ENCODE data around the gene TMEM184C. TPM values are rescaled to one million over a fixed set of nuclear protein-coding genes. Genes with fewer than 3 reads are reported as not detected.

TMEM184C gene
- total and polyA plus RNA-seq, 2 experiments from 2014 or later, result 15.1 to 42.2 TPM

GRCh38 chr4:147586637-147587036, 30.6 kb upstream of the TMEM184C start:
- Histone ChIP-seq H3K27me3 (ENCODE audit: insufficient read depth) (no peaks in the 10 kb centered on the region), H3K4me1 (ENCODE audit: insufficient read depth) (0 out of 2 replicates have a peak, but pooled peaks cover 8% of the 10 kb centered on the region), H2AFZ (no peak overlapping the region), H3K27ac (ENCODE audit: low read depth) (no peak overlapping the region), H3K79me2 (replicated peaks; ENCODE audit: insufficient read depth) (no peaks in the 10 kb centered on the region), H3K36me3 (ENCODE audit: insufficient read depth) (peaks cover 7% of the 10 kb centered on the region; the same call in 1 of the 2 replicates), H3K4me2 (no peak overlapping the region), H4K20me1 (replicated peaks; ENCODE audit: insufficient read depth) (no peaks in the 10 kb centered on the region), H3K4me3 (no peak overlapping the region), H3K9me2 (ENCODE audit: insufficient read depth) (no peaks in the 10 kb centered on the region), H3F3A (replicated peaks; ENCODE audit: low read depth) (no peaks in the 10 kb centered on the region)
- Mint-ChIP-seq H3K9me3 (peaks cover 20% of the 10 kb centered on the region), H3K27me3 (ENCODE audit: insufficient read depth, low read depth, poor library complexity) (peaks cover 2% of the 10 kb centered on the region), H3K4me1 (peaks cover 14% of the 10 kb centered on the region), H3K4me3 (no peak overlapping the region), H3K36me3 (ENCODE audit: low read depth) (peaks cover 7% of the 10 kb centered on the region; the same call in 2 of the 3 replicates), H3K27ac (no peak overlapping the region)
- TF ChIP-seq, protein P1, sequence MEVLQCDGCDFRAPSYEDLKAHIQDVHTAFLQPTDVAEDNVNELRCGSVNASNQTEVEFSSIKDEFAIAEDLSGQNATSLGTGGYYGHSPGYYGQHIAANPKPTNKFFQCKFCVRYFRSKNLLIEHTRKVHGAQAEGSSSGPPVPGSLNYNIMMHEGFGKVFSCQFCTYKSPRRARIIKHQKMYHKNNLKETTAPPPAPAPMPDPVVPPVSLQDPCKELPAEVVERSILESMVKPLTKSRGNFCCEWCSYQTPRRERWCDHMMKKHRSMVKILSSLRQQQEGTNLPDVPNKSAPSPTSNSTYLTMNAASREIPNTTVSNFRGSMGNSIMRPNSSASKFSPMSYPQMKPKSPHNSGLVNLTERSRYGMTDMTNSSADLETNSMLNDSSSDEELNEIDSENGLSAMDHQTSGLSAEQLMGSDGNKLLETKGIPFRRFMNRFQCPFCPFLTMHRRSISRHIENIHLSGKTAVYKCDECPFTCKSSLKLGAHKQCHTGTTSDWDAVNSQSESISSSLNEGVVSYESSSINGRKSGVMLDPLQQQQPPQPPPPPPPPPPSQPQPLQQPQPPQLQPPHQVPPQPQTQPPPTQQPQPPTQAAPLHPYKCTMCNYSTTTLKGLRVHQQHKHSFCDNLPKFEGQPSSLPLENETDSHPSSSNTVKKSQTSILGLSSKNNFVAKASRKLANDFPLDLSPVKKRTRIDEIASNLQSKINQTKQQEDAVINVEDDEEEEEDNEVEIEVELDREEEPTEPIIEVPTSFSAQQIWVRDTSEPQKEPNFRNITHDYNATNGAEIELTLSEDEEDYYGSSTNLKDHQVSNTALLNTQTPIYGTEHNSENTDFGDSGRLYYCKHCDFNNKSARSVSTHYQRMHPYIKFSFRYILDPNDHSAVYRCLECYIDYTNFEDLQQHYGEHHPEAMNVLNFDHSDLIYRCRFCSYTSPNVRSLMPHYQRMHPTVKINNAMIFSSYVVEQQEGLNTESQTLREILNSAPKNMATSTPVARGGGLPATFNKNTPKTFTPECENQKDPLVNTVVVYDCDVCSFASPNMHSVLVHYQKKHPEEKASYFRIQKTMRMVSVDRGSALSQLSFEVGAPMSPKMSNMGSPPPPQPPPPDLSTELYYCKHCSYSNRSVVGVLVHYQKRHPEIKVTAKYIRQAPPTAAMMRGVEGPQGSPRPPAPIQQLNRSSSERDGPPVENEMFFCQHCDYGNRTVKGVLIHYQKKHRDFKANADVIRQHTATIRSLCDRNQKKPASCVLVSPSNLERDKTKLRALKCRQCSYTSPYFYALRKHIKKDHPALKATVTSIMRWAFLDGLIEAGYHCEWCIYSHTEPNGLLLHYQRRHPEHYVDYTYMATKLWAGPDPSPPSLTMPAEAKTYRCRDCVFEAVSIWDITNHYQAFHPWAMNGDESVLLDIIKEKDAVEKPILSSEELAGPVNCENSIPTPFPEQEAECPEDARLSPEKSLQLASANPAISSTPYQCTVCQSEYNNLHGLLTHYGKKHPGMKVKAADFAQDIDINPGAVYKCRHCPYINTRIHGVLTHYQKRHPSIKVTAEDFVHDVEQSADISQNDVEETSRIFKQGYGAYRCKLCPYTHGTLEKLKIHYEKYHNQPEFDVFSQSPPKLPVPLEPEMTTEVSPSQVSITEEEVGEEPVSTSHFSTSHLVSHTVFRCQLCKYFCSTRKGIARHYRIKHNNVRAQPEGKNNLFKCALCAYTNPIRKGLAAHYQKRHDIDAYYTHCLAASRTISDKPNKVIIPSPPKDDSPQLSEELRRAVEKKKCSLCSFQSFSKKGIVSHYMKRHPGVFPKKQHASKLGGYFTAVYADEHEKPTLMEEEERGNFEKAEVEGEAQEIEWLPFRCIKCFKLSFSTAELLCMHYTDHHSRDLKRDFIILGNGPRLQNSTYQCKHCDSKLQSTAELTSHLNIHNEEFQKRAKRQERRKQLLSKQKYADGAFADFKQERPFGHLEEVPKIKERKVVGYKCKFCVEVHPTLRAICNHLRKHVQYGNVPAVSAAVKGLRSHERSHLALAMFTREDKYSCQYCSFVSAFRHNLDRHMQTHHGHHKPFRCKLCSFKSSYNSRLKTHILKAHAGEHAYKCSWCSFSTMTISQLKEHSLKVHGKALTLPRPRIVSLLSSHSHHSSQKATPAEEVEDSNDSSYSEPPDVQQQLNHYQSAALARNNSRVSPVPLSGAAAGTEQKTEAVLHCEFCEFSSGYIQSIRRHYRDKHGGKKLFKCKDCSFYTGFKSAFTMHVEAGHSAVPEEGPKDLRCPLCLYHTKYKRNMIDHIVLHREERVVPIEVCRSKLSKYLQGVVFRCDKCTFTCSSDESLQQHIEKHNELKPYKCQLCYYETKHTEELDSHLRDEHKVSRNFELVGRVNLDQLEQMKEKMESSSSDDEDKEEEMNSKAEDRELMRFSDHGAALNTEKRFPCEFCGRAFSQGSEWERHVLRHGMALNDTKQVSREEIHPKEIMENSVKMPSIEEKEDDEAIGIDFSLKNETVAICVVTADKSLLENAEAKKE (CRISPR knock-in tag; IDR thresholded peaks at IDR 0.05), result no peak
- TF ChIP-seq CREB1 (CRISPR knock-in tag; IDR thresholded peaks at IDR 0.05; ENCODE audit: low read depth), result no peak
- no peak for TF ChIP-seq EZH2phosphoT487 (IDR thresholded peaks at IDR 0.05; ENCODE audit: unreplicated experiment)
- TF ChIP-seq NANOG (IDR thresholded peaks at IDR 0.05; ENCODE audit: borderline replicate concordance), result no peak
- no peak for TF ChIP-seq ETS1 (IDR thresholded peaks at IDR 0.05)
- no peak for TF ChIP-seq ZNF114 (CRISPR knock-in tag; IDR thresholded peaks at IDR 0.05)
- no peak for TF ChIP-seq EZH2 (IDR thresholded peaks at IDR 0.05; ENCODE audit: low read depth, unreplicated experiment)
- TF ChIP-seq STAT1 (IDR thresholded peaks at IDR 0.05; ENCODE audit: unreplicated experiment), result no peak
- no peak for TF ChIP-seq JUNB (IDR thresholded peaks at IDR 0.05; ENCODE audit: unreplicated experiment)
- no peak for TF ChIP-seq POLR2AphosphoS5 (IDR thresholded peaks at IDR 0.05; ENCODE audit: low read depth)
- TF ChIP-seq, protein P2, sequence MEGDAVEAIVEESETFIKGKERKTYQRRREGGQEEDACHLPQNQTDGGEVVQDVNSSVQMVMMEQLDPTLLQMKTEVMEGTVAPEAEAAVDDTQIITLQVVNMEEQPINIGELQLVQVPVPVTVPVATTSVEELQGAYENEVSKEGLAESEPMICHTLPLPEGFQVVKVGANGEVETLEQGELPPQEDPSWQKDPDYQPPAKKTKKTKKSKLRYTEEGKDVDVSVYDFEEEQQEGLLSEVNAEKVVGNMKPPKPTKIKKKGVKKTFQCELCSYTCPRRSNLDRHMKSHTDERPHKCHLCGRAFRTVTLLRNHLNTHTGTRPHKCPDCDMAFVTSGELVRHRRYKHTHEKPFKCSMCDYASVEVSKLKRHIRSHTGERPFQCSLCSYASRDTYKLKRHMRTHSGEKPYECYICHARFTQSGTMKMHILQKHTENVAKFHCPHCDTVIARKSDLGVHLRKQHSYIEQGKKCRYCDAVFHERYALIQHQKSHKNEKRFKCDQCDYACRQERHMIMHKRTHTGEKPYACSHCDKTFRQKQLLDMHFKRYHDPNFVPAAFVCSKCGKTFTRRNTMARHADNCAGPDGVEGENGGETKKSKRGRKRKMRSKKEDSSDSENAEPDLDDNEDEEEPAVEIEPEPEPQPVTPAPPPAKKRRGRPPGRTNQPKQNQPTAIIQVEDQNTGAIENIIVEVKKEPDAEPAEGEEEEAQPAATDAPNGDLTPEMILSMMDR (conservative IDR thresholded peaks at IDR 0.05; ENCODE audit: low read depth in 2 of 2), result no peak
- TF ChIP-seq, protein P3, sequence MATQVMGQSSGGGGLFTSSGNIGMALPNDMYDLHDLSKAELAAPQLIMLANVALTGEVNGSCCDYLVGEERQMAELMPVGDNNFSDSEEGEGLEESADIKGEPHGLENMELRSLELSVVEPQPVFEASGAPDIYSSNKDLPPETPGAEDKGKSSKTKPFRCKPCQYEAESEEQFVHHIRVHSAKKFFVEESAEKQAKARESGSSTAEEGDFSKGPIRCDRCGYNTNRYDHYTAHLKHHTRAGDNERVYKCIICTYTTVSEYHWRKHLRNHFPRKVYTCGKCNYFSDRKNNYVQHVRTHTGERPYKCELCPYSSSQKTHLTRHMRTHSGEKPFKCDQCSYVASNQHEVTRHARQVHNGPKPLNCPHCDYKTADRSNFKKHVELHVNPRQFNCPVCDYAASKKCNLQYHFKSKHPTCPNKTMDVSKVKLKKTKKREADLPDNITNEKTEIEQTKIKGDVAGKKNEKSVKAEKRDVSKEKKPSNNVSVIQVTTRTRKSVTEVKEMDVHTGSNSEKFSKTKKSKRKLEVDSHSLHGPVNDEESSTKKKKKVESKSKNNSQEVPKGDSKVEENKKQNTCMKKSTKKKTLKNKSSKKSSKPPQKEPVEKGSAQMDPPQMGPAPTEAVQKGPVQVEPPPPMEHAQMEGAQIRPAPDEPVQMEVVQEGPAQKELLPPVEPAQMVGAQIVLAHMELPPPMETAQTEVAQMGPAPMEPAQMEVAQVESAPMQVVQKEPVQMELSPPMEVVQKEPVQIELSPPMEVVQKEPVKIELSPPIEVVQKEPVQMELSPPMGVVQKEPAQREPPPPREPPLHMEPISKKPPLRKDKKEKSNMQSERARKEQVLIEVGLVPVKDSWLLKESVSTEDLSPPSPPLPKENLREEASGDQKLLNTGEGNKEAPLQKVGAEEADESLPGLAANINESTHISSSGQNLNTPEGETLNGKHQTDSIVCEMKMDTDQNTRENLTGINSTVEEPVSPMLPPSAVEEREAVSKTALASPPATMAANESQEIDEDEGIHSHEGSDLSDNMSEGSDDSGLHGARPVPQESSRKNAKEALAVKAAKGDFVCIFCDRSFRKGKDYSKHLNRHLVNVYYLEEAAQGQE (IDR thresholded peaks at IDR 0.05; ENCODE audit: unreplicated experiment), result no peak
- TF ChIP-seq ZNF331 (CRISPR knock-in tag; IDR thresholded peaks at IDR 0.05; ENCODE audit: low read depth), result no peak
- DNase-seq (ENCODE audit: low spot score) (no peak), ATAC-seq (no peak)
